A673 (cell line): ENCODE measurements around the gene URB1.

Experiments used
- CTCF ChIP-seq: fragments of 300-800, 200-600 bp; sonication (generic); conservative IDR thresholded peaks from 2 replicates; pipeline ENCODE4 v1.5.1; 2017; ENCODE audit warnings: low read depth, mild to moderate bottlenecking, antibody characterized with exemption, low read length, moderate library complexity, mixed read lengths
- EZH2 ChIP-seq: fragments of 200-600 bp; sonication (generic); IDR thresholded peaks from 2 replicates; pipeline ENCODE4 v1.6.1; 2017; ENCODE audit warnings: borderline replicate concordance, low read depth, mild to moderate bottlenecking, mixed read lengths, antibody characterized with exemption, low read length; ENCODE audit not compliant: poor library complexity, severe bottlenecking

DNA sequence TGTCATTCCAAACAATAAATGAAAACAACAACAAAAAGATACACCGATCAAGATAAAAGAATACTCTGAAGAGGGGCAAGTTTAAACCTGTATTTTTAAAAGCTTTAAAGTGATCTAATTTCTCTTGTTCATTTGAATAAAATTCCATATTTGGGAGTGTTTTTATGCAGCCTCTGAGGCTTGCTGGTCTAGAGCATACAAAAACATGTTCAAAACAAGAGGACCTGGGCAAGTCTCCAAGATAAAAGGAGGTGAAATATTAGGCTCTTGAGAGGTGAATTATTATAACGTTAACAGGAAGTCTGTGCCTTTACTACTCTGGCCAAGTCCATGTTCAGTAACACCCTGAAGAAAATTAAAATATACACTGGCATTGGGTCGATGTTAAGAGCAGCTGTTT lies 20.1 kb downstream of the URB1 start:
- no peak for TF ChIP-seq CTCF
- no peak for TF ChIP-seq EZH2
